HUES64 (cell line): ENCODE measurements around the gene GJA3.

Experiments used
- H3K27ac ChIP-seq: 2 replicates; pipeline ENCODE4 v1.7.0; 2013; ENCODE audit warnings: low read depth, low read length, inconsistent platforms
- H3K27me3 ChIP-seq: 2 replicates; pipeline ENCODE4 v1.6.1; 2013; ENCODE audit warnings: mild to moderate bottlenecking, low read length; ENCODE audit not compliant: insufficient read depth
- H3K36me3 ChIP-seq: 2 replicates; pipeline ENCODE4 v1.6.1; 2013; ENCODE audit warnings: mild to moderate bottlenecking, low read length; ENCODE audit not compliant: insufficient read depth
- H3K4me1 ChIP-seq: 2 replicates; pipeline ENCODE4 v1.6.1; 2013; ENCODE audit warnings: mild to moderate bottlenecking, low read length, moderate library complexity; ENCODE audit not compliant: insufficient read depth
- H3K4me3 ChIP-seq: 2 replicates; pipeline ENCODE4 v1.5.1; 2013; ENCODE audit warnings: mild to moderate bottlenecking, low read length, moderate library complexity
- H3K9ac ChIP-seq: 2 replicates; pipeline ENCODE4 v1.6.1; 2013; ENCODE audit warnings: mild to moderate bottlenecking, low read depth, low read length
- H3K9me3 ChIP-seq: 2 replicates; pipeline ENCODE4 v1.6.1; 2013; ENCODE audit warnings: low read depth, low read length; ENCODE audit not compliant: insufficient read depth
- WGBS: fragments of 150-250, 120-280 bp; methylation state at CpG from one replicate; pipeline ENCODE4 v1.1.7; 2013; ENCODE audit warnings: missing lambda C conversion rate; 5-methylcytosine and 5-hydroxymethylcytosine counted together

GJA3 gene

DNA sequence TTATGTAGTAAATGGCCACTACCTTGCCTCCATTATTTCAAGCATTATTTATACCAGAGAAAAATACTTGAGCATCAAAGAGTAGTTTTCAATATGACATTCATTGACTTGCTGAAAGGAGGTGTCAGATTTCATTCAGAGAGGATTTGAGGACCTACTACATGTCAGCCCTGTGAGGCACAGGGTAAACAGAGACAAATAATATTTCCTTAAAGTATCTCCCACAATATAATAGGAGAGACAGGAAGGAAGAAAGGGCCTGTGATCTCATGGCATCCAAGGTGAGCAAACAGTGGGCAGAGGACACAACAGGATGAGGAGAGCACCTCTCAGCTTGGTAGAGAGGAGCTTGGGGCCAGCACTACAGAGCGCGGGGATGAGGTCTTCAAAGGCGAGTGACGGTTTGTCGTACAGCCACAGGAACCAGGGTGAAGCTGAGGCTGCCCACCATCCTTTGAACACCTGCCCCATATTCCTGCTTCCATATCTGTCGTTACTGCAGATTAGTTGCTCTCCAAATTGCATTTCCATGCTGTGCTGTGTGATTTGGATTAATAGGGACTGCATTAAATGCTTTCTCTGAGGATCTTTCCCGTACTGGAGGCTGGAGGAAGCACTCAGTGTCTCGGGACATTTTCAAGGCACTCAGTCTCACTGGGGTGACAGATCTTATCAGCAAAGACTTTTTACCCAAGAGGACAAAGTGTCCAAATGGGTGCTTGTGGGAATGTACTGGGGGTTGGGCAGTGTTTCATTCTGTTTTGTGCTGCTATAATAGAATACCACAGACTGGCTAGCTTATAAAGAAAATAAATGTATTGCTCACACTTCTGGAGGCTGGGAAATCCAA is 59.2 kb downstream of the GJA3 start:
- Histone ChIP-seq H3K4me3 (no peak overlapping the region), H3K9me3 (no peaks in the 10 kb centered on the region), H3K4me1 (peaks cover 11% of the 10 kb centered on the region), H3K36me3 (no peaks in the 10 kb centered on the region), H3K27ac (no peak overlapping the region), H3K27me3 (no peaks in the 10 kb centered on the region), H3K9ac (no peak overlapping the region)
- 83% methylated on average over 8 of the region's 8 CpGs for WGBS

- H3K9me3 ChIP-seq: no peaks in the 10 kb centered on the region
- 74% methylated on average over 9 of the region's 9 CpGs for WGBS
- no peak overlapping the region for H3K9ac ChIP-seq
- no peaks in the 10 kb centered on the region for H3K36me3 ChIP-seq
- no peak overlapping the region for H3K27ac ChIP-seq
- H3K4me3 ChIP-seq: no peak overlapping the region
- no peaks in the 10 kb centered on the region for H3K27me3 ChIP-seq
- H3K4me1 ChIP-seq: peaks cover 7% of the 10 kb centered on the region; the same call in 1 of the 2 replicates
Observed at GRCh38 chr13:20099319-20099718, 61.5 kb downstream of the GJA3 start.

GRCh38 chr13:20093951-20094350 is 66.9 kb downstream of the GJA3 start:
- no peak overlapping the region for H3K27ac ChIP-seq
- no peaks in the 10 kb centered on the region for H3K9me3 ChIP-seq
- no peaks in the 10 kb centered on the region for H3K36me3 ChIP-seq
- peaks cover 2% of the 10 kb centered on the region; the same call in 1 of the 2 replicates for H3K4me1 ChIP-seq
- H3K27me3 ChIP-seq: no peaks in the 10 kb centered on the region
- H3K4me3 ChIP-seq: no peak overlapping the region
- no peak overlapping the region for H3K9ac ChIP-seq
- 87% methylated on average over 6 of the region's 6 CpGs for WGBS

GRCh38 chr13:20090349-20090748 is 70.5 kb downstream of the GJA3 start:
- Histone ChIP-seq H3K4me1 (no peaks in the 10 kb centered on the region), H3K9me3 (no peaks in the 10 kb centered on the region), H3K27ac (no peak overlapping the region), H3K27me3 (no peaks in the 10 kb centered on the region), H3K36me3 (peaks cover 28% of the 10 kb centered on the region), H3K9ac (no peak overlapping the region), H3K4me3 (no peak overlapping the region)
- no CpG with 5 or more reads among the region's 1 CpG for WGBS
